GM12864 (cell line): ENCODE data around the gene LRCH3.

ENCODE experiments used
- DNase-seq: peaks from one replicate; pipeline ENCODE4 v3.0.0-alpha.2; 2011; ENCODE audit warnings: low read depth
- H3K4me3 ChIP-seq: 2 replicates; pipeline ENCODE4 v1.5.1; 2011; ENCODE audit warnings: mild to moderate bottlenecking, low read depth, low read length, control low read depth
- TF ChIP-seq, protein P1 (sequence below): IDR thresholded peaks from 2 replicates; pipeline ENCODE4 v1.5.1; 2011; ENCODE audit warnings: low read depth, mild to moderate bottlenecking, moderate library complexity, low read length, control low read depth, inconsistent platforms; ENCODE audit errors: missing control alignments

Gene LRCH3

GRCh38 chr3:197809356-197810020 is 18.4 kb downstream of the LRCH3 start:
- TF ChIP-seq, protein P1, sequence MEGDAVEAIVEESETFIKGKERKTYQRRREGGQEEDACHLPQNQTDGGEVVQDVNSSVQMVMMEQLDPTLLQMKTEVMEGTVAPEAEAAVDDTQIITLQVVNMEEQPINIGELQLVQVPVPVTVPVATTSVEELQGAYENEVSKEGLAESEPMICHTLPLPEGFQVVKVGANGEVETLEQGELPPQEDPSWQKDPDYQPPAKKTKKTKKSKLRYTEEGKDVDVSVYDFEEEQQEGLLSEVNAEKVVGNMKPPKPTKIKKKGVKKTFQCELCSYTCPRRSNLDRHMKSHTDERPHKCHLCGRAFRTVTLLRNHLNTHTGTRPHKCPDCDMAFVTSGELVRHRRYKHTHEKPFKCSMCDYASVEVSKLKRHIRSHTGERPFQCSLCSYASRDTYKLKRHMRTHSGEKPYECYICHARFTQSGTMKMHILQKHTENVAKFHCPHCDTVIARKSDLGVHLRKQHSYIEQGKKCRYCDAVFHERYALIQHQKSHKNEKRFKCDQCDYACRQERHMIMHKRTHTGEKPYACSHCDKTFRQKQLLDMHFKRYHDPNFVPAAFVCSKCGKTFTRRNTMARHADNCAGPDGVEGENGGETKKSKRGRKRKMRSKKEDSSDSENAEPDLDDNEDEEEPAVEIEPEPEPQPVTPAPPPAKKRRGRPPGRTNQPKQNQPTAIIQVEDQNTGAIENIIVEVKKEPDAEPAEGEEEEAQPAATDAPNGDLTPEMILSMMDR: no peak
- no peak overlapping the region for H3K4me3 ChIP-seq
- DNase-seq: no peak

DNA sequence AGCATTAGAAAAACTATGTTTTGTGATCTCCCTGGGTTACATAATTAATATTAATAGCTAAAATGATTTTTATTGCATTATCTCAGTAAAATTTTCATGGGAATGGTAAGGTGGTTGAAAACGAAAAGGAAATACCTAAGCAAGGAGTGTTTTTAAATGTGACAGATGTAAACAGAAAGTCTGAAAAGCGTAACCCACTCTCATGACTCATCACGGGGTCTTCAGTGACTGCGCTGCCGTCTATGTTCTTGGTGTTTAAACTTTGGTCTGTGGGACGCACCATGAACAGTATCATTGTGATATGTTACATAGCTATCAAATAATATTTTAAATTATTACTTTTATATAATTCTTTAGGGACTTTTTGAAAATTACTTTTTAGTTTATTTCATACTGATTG is 19.8 kb downstream of the LRCH3 start:
- TF ChIP-seq, protein P1: no peak
- DNase-seq: no peak
- no peak overlapping the region for H3K4me3 ChIP-seq

- no peak overlapping the region for H3K4me3 ChIP-seq
- no peak for DNase-seq
- TF ChIP-seq, protein P1: no peak
Observed at GRCh38 chr3:197811343-197811742, 20.3 kb downstream of the LRCH3 start.

GRCh38 chr3:197814372-197814771 is 23.3 kb downstream of the LRCH3 start:
- no peak for DNase-seq
- TF ChIP-seq, protein P1: no peak
- H3K4me3 ChIP-seq: no peak overlapping the region

DNA sequence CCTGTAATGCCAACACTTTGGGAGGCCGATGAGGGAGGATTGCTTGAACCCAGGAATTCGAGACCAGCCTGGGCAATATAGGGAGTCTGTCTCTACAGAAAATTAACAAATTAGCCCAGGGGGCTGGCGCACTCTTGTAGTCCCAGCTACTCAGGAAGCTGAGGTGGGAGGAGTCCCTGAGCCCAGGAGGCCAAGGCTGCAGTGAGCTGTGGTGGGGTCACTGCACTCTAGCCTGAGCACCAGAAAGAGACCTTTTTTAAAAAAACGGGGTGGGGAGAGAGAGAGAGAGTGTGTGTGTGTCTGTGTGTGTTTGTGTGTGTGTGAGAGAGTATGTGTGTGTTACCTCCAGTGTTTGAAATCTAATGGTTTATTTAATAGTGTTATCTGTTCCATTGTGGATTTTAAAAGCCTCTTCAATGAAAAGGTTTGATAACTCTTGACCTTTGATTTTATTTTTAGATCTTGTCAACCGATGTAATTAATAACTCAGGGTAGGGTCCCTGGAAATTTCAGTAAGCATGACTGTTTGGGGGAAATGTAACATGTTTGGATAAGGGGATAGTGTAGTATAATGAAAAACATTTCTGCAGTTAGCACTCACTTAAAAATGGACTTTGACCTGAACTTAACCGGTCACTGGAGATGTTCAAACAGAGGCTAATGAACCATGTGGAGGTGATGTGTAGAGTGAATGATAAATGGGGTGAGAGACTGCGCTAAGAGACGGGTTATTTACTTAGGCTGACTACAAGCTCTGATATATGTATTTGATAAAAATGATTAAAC is 29.7 kb downstream of the LRCH3 start:
- TF ChIP-seq, protein P1: no peak
- DNase-seq: no peak
- H3K4me3 ChIP-seq: no peak overlapping the region

- H3K4me3 ChIP-seq: no peak overlapping the region
- TF ChIP-seq, protein P1: no peak
- DNase-seq: no peak
Observed at GRCh38 chr3:197829397-197830045, 38.5 kb downstream of the LRCH3 start.
